ENCODE results near the gene APCDD1.

DNA sequence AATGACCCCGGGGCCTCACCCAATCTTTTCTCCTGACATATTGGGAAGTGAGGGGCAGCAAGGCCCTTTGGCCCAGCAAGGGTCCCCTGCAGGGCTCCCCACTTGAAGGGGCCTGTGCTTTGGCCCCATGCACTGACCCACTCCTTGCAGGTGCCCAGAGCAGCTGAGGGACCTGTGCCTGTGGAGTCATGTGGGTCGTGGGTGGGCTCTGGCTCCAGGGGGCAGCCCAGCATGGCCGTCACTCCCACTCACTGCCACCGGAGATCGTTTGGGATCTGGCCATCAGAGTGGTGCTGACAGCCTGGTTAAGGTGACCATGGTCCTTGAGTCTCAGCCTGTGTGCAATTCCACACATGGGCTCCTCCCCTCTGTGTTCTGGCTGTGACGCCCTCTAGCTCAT is 31.7 kb upstream of the APCDD1 start:
- TF ChIP-seq, protein P1, sequence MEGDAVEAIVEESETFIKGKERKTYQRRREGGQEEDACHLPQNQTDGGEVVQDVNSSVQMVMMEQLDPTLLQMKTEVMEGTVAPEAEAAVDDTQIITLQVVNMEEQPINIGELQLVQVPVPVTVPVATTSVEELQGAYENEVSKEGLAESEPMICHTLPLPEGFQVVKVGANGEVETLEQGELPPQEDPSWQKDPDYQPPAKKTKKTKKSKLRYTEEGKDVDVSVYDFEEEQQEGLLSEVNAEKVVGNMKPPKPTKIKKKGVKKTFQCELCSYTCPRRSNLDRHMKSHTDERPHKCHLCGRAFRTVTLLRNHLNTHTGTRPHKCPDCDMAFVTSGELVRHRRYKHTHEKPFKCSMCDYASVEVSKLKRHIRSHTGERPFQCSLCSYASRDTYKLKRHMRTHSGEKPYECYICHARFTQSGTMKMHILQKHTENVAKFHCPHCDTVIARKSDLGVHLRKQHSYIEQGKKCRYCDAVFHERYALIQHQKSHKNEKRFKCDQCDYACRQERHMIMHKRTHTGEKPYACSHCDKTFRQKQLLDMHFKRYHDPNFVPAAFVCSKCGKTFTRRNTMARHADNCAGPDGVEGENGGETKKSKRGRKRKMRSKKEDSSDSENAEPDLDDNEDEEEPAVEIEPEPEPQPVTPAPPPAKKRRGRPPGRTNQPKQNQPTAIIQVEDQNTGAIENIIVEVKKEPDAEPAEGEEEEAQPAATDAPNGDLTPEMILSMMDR (IDR thresholded peaks at IDR 0.05) = no peak
- TF ChIP-seq POLR2AphosphoS5 (IDR thresholded peaks at IDR 0.05) = no peak
- TF ChIP-seq POLR2A (IDR thresholded peaks at IDR 0.05) = no peak
